Endodermal cell (in vitro differentiated cells): ENCODE measurements around the gene RASAL2. TPM values are rescaled to one million over a fixed set of nuclear protein-coding genes. Genes with fewer than 3 reads are reported as not detected.

ENCODE experiments used
- DNase-seq: peaks from one replicate; pipeline ENCODE4 v3.0.0-alpha.2; 2017
- H3K27ac ChIP-seq: 2 replicates; pipeline ENCODE4 v1.5.1; 2013; ENCODE audit warnings: mild to moderate bottlenecking, low read depth, low read length, moderate library complexity
- H3K27me3 ChIP-seq: 2 replicates; pipeline ENCODE4 v1.6.1; 2013; ENCODE audit warnings: mild to moderate bottlenecking, low read length, moderate library complexity; ENCODE audit not compliant: insufficient read depth, control insufficient read depth, poor library complexity, severe bottlenecking
- H3K36me3 ChIP-seq: 2 replicates; pipeline ENCODE4 v1.7.0; 2013; ENCODE audit warnings: mild to moderate bottlenecking, low read length, moderate library complexity; ENCODE audit not compliant: control insufficient read depth, insufficient read depth
- H3K4me1 ChIP-seq: one replicate; pipeline ENCODE4 v1.7.0; 2013; ENCODE audit warnings: low read length; ENCODE audit not compliant: control insufficient read depth, insufficient read depth
- H3K4me3 ChIP-seq: 2 replicates; pipeline ENCODE4 v1.5.1; 2013; ENCODE audit warnings: mild to moderate bottlenecking, low read length, moderate library complexity
- H3K9ac ChIP-seq: 2 replicates; pipeline ENCODE4 v1.6.1; 2013; ENCODE audit warnings: mild to moderate bottlenecking, low read length, moderate library complexity; ENCODE audit not compliant: poor library complexity, severe bottlenecking; ENCODE audit errors: extremely low read depth
- H3K9me3 ChIP-seq: 2 replicates; pipeline ENCODE4 v1.6.1; 2013; ENCODE audit warnings: mild to moderate bottlenecking, low read length, moderate library complexity; ENCODE audit not compliant: control insufficient read depth
- H3K27ac Mint-ChIP-seq: 2 replicates; pipeline ENCODE4 v1.8.0; 2020; ENCODE audit warnings: mixed read lengths
- H3K27me3 Mint-ChIP-seq: 2 replicates; pipeline ENCODE4 v1.8.0; 2021; ENCODE audit warnings: mild to moderate bottlenecking, mixed read lengths; ENCODE audit not compliant: insufficient read depth
- H3K36me3 Mint-ChIP-seq: 2 replicates; pipeline ENCODE4 v1.8.0; 2020; ENCODE audit warnings: low read depth, mixed read lengths
- H3K4me1 Mint-ChIP-seq: 2 replicates; pipeline ENCODE4 v1.8.0; 2020; ENCODE audit warnings: mixed read lengths
- H3K4me3 Mint-ChIP-seq: 2 replicates; pipeline ENCODE4 v1.8.0; 2020; ENCODE audit warnings: mild to moderate bottlenecking, moderate library complexity, mixed read lengths
- H3K9me3 Mint-ChIP-seq: 2 replicates; pipeline ENCODE4 v1.8.0; 2020; ENCODE audit warnings: mild to moderate bottlenecking, mixed read lengths
- CTCF ChIP-seq: fragments of 200-600 bp; sonication (generic); conservative IDR thresholded peaks from 2 replicates; pipeline ENCODE4 v1.5.0; 2021; ENCODE audit warnings: antibody characterized with exemption, mild to moderate bottlenecking
- WGBS, 2 experiments: methylation state at CpG; one replicate each; pipeline versions ENCODE4 v1.1.5 to v1.1.7; 2013; ENCODE audit warnings: missing lambda C conversion rate in 2 of 2, mixed read lengths in 1 of 2; ENCODE audit not compliant: insufficient coverage in 1 of 2, insufficient read length in 1 of 2; 5-methylcytosine and 5-hydroxymethylcytosine counted together
- total RNA-seq, 2 donors: library from RNA; stranded (reverse); fragmentation: NEBNext Ultra II Directional in 1 of 2; extraction: Animal tissue kit (Norgen Biotek cat#: 25700) in 1 of 2; gene quantifications; 2 replicates in 1 of 2; 3 replicates in 1 of 2; pipeline ENCODE4 v1.2.1, GENCODE V29; 2021

RASAL2 gene
- total RNA-seq, 2 donors from 2014 or later, result 21.8 to 22.1 TPM

- Histone ChIP-seq H3K4me3 (peak overlapping the region; percentile 18), H3K36me3 (no peaks in the 10 kb centered on the region)
- DNase-seq, result no peak
These were observed 160.5 kb downstream of the RASAL2 start for GRCh38 chr1:178254433-178254832.

GRCh38 chr1:178258536-178258935 lies 164.6 kb downstream of the RASAL2 start:
- H3K9me3 Mint-ChIP-seq, result peaks cover 3% of the 10 kb centered on the region
- peaks cover 9% of the 10 kb centered on the region for H3K9me3 ChIP-seq
- H3K27me3 Mint-ChIP-seq, result no peaks in the 10 kb centered on the region
- H3K27ac ChIP-seq, result no peak overlapping the region
- H3K27ac Mint-ChIP-seq, result no peak overlapping the region
- H3K4me1 Mint-ChIP-seq, result peaks cover 33% of the 10 kb centered on the region
- no peaks in the 10 kb centered on the region for H3K4me1 ChIP-seq
- DNase-seq, result no peak
- H3K9ac ChIP-seq, result no peak overlapping the region
- H3K27me3 ChIP-seq, result no peaks in the 10 kb centered on the region
- TF ChIP-seq CTCF, result no peak
- H3K4me3 ChIP-seq, result no peak overlapping the region
- no peaks in the 10 kb centered on the region for H3K36me3 ChIP-seq
- WGBS, 2 experiments, result 90% methylated on average over 3 of the region's 3 CpGs; no CpG with 5 or more reads in 1 of the 2 experiments
- no peak overlapping the region for H3K4me3 Mint-ChIP-seq
- peaks cover 2% of the 10 kb centered on the region for H3K36me3 Mint-ChIP-seq

More at GRCh38 chr1:178254433-178254832, 160.5 kb downstream of the RASAL2 start:
- Mint-ChIP-seq H3K9me3 (peaks cover 5% of the 10 kb centered on the region), H3K36me3 (peaks cover 6% of the 10 kb centered on the region), H3K4me3 (no peak overlapping the region), H3K4me1 (peaks cover 25% of the 10 kb centered on the region), H3K27ac (peak overlapping the region; percentile 74), H3K27me3 (no peaks in the 10 kb centered on the region)
- no peak overlapping the region for H3K27ac ChIP-seq
- H3K9ac ChIP-seq, result no peak overlapping the region
- peaks cover 9% of the 10 kb centered on the region for H3K9me3 ChIP-seq
- H3K4me1 ChIP-seq, result no peaks in the 10 kb centered on the region
- no peaks in the 10 kb centered on the region for H3K27me3 ChIP-seq
- TF ChIP-seq CTCF, result no peak

GRCh38 chr1:178262120-178262500 lies 168.2 kb downstream of the RASAL2 start:
- H3K36me3 Mint-ChIP-seq, result peaks cover 2% of the 10 kb centered on the region
- no peak overlapping the region for H3K9ac ChIP-seq
- H3K4me3 ChIP-seq, result no peak overlapping the region
- DNase-seq, result no peak
- H3K4me1 Mint-ChIP-seq, result peaks cover 26% of the 10 kb centered on the region
- no peaks in the 10 kb centered on the region for H3K36me3 ChIP-seq
- H3K27me3 ChIP-seq, result no peaks in the 10 kb centered on the region
- H3K4me3 Mint-ChIP-seq, result no peak overlapping the region
- no peaks in the 10 kb centered on the region for H3K9me3 ChIP-seq
- WGBS, 2 experiments, result 28% methylated on average over 3 of the region's 3 CpGs; no CpG with 5 or more reads in 1 of the 2 experiments
- H3K4me1 ChIP-seq, result no peaks in the 10 kb centered on the region
- peaks cover 3% of the 10 kb centered on the region for H3K9me3 Mint-ChIP-seq
- no peaks in the 10 kb centered on the region for H3K27me3 Mint-ChIP-seq
- TF ChIP-seq CTCF, result no peak
- no peak overlapping the region for H3K27ac Mint-ChIP-seq
- peak overlapping the region; percentile 92 for H3K27ac ChIP-seq
